NOMO-1 treated with dmso at 0.1 percent for 144 hours (cell line): Measurements from ENCODE around the gene MINDY2.
"Not testable (repeated sequence)": the region's sequence is repeated elsewhere in the genome, so short reads cannot be mapped to it uniquely, and the experiment has no call there.

Experiments
- DNase-seq: peaks from one replicate; lab custom pipeline; 2025; ENCODE audit not compliant: unreplicated experiment; lab: John Stamatoyannopoulos, UW

MINDY2 gene

DNA sequence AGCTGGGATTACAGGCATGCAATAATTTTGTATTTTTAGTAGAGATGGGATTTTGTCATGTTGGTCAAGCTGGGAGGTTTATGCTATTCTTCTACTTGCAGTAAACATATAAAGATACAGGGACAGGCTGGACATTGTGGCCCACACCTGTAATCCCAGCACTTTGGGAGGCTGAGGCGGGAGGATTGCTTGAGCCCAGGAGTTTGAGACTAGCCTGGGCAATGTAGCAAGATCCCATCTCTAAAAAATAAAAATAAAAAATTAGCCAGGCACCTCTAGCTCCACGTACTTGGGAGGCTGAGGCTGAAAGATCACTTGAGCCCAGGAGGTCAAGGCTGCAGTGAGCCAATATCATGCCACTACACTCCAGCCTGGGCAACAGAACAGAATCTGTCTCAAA is 52.2 kb downstream of the MINDY2 start:
- not testable (repeated sequence) for DNase-seq

DNA sequence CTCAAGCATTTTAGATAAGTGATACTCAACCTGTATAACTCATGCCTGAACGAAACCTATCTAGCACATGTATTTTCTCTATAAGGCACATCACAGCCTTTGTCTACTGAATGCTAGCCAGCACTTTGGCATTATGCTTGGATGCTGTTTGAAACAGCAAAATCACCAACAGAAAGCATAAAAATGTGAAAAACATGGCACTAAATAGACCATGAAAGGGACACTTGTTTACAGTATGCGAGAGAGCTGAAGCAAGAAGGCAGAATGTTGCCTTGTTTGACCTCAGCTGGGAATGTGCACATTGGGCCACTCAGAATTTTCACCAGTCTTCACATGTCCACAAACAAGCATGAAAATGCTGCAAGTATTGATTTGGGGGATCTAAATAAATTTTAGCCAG is 59.5 kb downstream of the MINDY2 start:
- DNase-seq: no peak

DNA sequence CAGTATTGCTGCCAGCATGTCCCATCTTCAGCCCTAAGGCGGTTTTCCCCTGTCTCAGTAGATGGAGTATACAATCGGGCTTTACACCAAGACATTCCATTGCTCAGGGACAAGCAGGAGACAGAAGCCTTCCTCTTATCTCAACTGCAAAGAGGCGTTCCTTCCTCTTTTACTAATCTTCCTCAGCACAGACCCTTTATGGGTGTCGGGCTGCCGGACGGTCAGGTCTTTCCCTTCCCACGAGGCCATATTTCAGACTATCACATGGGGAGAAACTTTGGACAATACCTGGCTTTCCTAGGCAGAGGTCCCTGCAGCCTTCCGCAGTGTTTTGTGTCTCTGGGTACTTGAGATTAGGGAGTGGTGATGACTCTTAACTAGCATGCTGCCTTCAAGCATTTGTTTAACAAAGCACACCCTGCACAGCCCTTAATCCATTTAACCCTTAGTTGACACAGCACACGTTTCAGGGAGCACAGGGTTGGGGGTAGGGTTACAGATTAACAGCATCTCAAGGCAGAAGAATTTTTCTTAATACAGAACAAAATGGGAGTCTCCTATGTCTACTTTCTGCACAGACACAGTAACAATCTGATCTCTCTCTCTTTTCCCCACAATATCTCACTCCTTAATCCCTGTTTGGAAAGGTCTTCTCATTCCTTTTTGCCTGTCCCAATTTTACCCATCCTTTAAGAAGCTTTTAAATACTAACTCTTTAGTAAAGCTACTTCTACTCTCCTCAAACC is 62.8 kb downstream of the MINDY2 start:
- DNase-seq: not testable (repeated sequence)

DNA sequence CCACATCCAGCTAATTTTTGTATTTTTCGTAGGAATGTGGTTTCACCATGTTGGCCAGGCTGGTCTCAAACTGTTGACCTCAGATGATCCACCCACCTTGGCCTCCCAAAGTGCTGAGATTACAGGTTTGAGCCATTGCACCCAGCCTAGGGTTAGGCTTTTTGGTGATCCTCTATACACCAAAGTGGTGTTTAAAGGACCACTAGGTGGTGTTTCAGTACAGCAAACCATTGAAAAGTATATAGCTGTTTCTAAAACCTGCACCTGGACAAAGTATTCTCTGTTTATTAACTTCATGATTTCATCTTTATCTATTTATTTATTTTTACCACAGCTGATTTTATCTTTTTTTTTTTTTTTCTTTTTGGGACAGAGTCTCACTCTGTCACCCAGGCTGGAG is 68.4 kb downstream of the MINDY2 start:
- DNase-seq: no peak

DNA sequence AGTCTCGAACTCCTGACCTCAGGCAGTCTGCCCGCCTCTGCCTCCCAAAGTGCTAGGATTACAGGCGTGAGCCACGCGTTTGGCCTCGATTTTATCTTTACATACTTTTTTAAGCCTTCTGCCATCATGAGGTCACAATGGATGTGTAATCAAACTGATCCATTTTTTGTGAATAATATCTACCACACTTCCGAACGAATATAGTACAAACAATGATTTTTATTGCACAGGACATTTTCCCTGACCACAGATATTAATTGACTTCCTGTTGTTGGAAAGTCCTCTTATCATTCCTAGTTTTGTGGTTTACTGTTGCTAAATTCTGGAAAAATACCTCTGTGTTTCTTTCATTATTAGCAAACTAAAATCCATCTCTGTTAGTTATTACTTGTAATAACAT is 68.9 kb downstream of the MINDY2 start:
- DNase-seq: no peak

DNA sequence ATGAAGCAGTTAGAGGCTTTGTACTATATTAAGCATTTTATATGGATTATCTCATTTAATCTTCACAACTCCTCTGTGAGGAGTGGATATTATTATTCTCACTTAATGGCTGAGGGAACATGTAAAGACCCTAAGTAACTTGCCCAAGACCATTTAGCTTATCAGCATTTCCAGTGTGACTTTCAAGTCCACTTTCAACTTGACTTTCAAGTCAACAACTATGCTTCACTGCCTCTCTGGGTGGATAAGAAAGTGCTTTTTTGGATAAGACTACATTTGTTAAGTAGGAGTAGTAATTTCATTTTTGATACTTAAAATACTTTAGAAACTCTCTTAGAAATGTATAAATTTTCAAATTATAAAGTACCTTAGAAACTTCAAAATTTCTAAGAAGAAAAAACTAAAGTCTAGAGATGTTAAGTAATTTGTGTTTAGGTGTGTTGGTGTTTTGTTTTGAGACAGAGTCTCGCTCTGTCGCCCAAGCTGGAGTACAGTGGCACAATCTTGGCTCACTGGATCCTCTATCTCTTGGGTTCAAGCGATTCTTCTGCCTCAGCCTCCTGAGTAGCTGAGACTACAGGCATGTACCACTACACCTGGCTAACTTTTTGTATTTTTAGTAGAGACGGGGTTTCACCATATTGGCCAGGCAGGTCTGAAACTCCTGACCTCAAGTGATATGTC is 71.8 kb downstream of the MINDY2 start:
- no peak for DNase-seq

DNA sequence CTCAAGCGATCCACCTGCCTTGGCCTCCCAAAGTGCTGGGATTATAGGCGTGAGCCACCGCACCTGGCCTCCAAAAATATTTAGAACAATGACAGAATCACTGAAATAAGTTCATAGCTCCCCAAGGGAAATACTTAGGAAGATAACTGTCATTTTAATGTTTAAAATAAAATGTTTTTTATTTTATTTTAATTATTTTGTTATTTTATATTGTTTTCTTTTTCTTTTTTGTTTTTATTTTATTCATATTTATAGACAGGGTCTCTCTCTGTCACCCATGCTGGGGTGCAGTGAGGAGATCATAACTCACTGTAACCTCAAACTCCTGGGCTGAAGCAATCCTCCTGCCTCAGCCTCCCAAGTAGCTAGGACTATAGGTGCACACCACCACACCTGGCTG is 80.1 kb downstream of the MINDY2 start:
- not testable (repeated sequence) for DNase-seq

DNA sequence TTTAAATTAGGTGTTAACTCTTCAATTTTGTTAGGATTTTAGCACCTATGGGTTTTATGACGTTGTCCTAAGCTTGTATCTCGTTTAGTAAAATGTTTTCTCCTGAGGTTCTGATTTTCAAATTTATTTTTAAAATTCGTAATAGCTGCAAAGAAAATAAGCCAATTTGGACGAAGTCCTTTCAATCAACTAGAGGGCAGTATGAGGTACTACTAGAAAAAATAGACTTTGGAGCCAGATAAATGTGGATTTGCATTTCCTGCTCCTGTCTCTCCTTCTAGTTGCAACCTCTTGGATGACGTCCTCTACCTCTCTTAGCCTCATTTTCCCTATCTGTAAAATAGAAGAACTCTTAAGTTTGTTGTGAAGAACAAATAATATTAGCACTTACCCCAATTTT is 81.2 kb downstream of the MINDY2 start:
- no peak for DNase-seq

DNA sequence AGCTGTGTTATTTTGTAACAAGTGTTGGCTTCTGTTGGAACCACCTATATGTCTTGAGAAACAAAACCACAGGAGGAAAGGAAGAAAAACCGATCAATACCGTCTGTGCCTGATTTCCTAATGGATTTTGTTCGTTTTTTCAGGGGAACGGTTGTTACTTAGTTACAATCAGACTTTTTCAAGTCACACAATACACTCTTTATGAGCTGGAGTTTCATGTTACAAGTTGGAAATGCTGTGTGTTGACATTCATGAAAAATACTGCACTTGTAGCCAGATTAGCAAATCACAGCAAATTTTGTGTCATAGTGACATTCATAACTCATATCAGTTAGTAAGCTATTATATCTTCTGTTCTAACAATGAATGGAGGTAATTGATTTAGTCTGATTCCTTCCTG is 83.5 kb downstream of the MINDY2 start:
- DNase-seq: no peak

DNA sequence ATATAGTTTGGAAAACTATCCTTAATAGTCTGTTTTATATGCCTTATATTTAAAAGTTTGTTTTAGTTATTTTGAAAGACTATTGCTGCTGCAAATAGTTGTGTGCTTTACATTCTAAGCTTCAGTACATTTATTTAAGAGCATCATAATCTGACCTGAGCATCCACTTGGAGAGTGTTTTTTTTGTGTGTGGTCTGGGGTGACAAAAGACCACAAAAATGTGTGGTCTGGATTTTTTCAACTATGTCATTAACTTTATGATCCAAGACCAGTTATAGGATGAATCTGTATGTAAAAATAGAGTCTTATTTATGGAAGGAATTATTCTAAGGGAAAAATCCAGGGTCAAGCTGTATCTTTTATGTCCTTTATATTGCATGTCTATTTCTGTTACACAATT is 85.0 kb downstream of the MINDY2 start:
- no peak for DNase-seq

DNA sequence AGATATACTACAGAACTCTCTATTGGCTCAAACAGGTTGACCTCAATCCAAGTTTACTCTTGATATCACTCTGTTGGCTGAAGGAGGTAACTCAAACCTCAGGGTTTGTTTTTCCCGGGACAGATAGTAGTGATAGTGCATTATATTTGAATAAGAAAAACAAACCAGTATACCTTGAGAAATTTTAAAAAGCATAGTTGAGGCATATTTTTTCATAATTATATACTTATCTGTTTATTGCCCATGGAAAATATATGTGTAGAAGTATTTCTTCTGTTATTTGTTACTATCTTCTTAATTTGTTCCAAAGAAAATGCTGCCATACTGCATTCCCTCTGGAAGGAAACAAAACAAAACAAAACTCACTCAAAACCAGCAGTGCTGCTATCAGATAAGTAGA is 85.5 kb downstream of the MINDY2 start:
- DNase-seq: not testable (repeated sequence)

DNA sequence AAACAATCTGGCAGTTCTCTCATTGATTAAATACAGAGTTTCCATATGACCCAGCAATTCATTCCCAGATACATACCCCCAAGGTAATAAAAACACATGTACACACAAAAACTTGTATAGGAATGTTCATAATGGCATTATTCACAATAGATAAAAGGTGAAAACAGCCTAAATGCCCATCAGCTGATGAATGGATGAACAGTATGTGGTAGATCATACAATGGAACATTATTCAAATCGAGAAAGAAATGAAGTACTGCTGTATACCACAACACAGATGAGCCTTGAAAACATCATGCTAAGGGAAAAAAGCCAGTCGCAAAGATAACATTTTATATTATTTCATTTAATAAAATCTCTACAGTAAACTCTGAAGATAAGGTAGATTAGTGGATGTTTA is 91.2 kb downstream of the MINDY2 start:
- no peak for DNase-seq

DNA sequence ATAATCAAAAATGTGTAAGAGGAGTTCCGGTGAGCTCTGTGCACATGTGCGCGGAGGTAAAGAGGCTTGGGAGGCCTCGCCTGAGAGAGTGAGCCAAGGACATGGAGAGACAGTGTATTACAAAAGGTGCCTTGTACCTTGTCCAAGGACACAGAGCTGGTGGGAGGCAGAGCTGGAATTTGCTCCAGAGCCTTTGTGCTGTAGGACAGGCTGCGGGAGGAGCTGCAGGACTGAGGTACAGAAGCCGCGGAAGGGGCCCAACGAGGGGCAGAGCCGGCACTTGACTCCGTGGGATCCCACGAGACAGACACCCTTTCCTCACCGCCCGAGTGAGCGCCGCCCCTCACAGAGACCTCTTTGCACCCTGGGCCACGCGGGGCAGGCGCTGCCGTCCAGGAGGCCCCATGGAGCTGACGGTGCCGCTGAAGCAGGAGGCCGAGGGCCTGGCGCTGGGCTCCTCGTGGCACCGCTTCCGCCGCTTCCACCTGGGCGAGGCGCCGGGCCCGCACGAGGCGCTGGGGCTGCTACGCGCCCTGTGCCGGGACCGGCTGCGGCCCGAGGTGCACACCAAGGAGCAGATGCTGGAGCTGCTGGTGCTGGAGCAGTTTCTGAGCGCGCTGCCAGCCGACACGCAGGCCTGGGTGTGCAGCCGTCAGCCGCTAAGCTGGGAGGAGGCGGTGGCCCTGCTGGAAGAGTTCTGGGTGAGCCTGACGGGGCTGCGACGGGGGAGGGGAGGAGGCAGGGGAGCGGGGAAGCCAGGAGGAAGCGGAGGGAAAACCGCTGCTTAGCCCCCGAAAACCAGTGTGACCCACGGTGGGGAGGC is 93.7 kb downstream of the MINDY2 start:
- DNase-seq: no peak

DNA sequence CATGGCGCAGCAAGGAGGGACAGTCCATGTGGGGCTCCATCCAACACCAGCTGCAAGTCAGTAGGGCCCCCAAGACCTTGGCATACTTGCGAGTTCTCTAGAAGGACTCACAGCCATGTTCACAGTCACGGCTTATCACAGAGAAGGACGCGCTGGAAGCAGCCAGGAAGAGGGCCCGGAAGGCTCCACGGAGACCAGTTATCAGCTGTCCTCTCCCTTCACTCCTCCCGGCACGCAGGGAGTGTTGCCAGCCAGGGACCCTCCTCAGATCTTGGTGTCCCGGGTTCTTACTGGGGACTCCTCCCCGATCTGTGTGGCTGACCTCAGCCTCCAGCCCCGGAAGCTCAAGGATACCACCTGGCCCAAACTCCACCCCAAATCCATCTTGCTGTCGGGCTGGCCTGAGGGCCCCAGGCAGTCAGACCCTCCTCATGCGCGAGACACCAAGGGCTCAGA is 94.4 kb downstream of the MINDY2 start:
- DNase-seq: no peak

DNA sequence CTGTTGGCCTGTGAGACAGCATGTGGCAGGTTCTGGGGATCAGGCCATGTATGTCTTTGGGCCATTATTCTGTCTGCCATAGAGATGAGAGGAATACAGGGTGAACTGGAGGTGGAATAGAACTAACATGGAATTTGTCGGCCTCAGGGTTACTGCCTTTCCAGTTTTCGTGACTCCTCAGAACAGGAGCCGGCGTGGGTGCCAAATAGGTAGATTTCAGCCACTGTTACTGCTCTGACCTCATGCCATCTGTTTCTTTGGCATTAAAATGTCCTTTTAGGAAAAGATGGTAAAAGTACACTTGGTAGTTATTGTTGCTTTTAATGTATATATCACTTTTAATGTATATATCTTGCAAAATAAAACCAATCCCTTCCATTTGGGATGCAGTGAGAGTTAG is 96.8 kb downstream of the MINDY2 start:
- no peak for DNase-seq

DNA sequence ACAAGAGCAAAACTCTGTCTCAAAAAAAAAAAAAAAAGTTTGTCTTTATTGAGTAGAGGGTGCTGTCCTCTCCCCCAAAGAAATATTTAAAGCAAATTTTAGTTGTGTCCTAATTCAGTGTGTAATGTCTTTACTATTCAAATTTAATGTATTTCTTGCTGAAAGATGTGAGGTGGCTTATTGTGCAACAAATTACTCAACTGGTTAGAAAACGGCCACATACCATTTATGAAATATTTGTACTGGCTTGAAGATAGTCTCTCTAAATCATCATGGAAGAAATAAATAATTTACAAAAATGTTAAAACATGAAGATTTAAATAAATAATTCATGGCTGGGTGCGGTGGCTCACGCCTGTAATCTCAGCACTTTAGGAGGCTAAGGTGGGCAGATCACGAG is 99.3 kb downstream of the MINDY2 start:
- DNase-seq: no peak

DNA sequence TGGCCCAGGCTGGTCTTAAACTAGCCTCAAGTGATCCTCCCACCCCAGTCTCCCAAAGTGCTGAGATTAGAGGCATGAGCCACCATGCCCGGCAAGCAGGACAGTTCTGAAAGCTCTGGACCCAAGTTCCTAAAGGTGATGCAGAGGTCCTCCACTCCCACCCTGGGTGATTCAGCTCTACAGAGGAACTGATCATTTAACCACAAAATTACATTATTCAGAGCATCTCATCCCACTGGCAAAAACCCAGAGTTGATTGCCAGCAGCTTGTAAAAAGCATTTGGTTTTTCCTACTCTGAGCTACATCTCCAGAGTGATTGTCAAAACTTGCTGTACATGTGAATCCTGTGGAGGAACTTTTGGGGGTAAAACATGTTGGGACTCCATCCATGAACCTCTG is 102.2 kb downstream of the MINDY2 start:
- DNase-seq: no peak

DNA sequence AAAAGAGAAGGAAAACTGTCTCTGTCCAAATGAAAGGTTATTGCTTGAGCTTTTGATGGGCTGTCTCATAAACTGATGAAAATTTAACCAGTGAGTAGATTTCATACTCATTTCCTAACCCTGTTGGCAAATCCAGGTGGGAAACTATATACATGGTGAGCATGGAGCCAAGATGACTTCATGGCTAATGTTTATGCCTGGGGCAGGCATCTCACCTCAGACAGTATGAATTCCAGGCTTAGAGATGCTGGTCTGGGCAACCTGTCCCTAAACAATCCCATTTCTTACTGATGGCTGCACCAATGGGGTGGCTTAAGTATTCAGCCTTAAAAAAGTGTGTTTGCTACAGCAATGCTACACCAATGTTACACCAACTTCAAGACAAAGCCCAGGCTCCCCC is 104.2 kb downstream of the MINDY2 start:
- no peak for DNase-seq

DNA sequence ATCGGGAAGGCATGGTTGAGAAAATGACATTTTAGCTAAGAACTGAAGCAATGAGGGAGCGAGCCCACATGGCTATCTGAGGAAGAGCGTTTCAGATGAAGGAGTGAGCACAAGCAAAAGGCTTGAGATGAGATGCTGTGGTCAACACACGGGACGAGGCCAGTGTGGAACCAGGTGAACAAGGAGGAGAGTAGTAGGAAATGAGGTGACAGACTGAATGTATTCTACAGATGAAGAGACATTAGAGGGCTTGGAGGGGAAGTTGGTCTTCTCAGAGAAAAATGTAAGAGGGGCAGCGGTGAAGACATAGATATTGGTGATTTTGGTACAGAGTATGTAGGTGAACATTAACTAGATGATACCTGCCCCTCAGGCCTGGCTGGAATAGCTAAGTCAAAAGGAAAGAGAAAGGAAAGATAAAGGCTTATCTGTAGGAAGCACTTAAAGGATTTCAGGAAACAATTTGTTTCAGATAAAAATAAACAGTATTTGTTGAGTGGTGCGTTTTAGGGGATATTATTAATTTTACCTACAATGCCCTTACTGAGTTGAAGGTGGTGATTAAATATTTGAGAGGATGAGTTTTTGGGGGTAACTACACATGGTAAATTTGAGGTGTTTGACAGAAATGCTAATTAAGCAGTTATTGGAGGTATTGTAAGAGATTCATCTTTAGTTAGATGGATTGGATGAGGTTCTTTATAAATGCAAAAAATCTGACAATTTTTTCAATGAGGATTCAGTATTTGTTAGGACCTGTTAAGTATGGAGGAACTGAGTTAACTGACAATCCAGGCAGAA is 105.4 kb downstream of the MINDY2 start:
- DNase-seq: no peak

DNA sequence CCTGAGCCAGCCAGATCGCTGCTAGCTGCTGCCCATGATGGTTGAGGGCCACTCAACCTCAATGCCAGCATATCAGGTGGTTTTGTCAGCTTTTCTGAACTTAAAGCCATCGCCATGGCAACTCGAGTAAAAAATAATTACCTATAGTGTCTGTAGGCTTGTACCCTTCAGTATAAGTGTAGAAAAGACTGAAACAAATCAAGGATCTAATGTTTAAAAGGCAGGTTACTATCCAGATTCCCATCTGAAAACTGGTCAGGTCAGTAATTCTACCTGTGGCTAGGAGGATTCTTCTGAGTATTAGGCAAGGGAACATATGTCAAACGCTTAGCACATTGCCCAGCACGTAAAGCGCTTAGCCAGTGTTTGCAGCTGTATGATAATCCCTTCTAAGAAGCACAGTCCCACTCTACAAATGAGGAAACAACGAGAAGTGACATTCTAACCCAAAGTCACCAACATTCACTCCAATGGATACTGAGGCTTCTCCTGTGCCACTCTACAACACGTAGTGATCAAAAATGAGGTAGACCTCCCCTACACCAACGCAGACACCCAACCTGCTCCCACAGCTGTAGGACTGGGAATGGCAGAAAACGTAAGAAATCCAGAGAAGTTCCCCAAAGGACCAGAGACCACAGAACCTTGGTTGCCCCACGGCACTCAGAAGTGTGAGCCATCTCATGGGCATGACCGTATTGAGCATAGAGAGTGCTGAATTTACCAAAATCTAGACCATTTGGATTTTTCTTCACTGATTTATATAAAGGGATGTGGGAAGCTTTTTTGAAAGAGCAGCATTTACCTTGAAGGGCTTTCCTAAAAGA is 107.1 kb downstream of the MINDY2 start:
- no peak for DNase-seq
